GM18526 (cell line): ENCODE data around the gene TRPV5.

ENCODE experiments used
- POLR2A ChIP-seq: IDR thresholded peaks from 3 replicates; pipeline ENCODE4 v1.6.1; 2011; ENCODE audit not compliant: insufficient read length; ENCODE audit errors: extremely low read depth

Gene TRPV5

GRCh38 chr7:142925413-142925812, 8.1 kb downstream of the TRPV5 start:
- no peak for TF ChIP-seq POLR2A

DNA sequence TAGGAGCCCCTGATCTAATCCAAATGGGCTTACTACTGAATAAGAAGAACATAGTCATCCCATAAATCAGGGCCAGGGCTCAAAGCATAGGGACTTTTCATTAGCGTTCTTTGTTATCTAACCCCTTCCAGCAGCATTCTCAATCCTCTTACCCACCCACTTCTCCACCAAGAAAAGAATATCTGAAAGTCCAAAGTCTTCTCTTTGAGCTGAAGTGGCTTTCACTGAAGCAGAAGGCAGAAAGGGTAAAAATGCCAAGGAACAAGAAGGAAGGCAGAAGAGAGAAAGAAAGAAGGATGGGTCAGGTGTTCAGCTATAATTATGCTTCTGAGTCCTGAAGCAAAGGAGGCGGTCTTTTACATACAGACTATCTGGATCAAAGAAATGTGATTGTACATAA, 10.2 kb downstream of the TRPV5 start:
- TF ChIP-seq POLR2A: no peak

DNA sequence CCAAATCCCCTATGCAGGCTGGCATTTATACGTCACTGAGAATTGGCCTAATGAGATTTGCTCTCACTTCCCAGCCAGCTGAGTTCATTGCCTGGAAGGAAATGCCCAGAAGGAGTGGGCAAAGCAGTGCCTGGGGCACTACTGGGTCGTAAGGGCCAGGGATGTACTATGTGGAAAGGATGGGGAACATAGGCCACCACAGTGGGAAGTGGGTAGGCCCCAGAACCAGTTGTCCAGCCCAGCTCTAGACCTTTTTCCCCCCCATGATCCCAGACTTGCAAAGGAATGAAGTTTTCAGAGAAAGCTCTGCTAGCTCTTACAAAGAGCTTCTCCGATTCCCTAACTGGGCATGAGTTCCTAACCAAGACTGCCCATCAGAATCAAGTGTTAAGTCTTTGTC, 13.9 kb downstream of the TRPV5 start:
- TF ChIP-seq POLR2A: no peak

- TF ChIP-seq POLR2A: no peak
These were observed 14.6 kb downstream of the TRPV5 start for GRCh38 chr7:142918901-142919300.

DNA sequence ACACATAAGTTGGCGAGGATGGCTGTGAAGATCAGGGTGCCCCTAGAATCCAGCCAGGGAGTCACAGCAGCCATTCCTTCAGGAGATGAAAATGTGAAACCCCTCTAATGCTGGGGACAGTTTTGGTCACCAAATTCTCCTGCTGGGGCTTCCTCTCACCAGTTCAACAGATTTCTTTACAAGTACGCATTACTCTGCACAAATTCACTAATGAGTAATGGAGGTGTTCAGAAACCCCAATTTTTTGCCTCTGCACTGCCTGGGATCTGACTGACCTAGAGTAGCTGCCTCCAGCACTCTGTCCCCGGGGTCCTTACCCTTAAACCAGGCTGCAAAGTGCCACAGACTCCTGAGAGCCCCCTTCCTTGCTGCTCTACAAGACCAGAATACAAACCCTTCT, 16.1 kb downstream of the TRPV5 start:
- TF ChIP-seq POLR2A: no peak

DNA sequence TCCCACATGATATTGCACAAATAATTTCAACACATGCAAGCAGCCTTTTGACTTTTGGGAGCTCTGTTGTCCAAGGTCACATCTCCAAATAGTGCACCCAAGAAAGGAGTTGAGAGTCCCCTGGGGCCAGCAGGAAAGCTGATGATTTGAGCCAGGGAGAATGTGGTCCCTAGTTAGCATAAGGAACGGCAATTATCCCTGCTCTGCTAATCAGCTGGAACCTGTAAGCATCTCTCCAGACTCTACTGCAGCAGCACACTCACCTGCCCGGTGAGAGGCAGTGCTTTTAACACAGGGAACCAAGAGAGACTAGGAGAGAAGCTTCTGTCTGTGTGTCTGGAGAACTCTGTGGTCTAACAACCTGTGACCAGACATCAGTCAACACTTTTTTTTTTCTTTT, 17.0 kb downstream of the TRPV5 start:
- no peak for TF ChIP-seq POLR2A

GRCh38 chr7:142915315-142915714, 18.2 kb downstream of the TRPV5 start:
- no peak for TF ChIP-seq POLR2A

- TF ChIP-seq POLR2A: no peak
These were observed 19.4 kb downstream of the TRPV5 start for GRCh38 chr7:142914121-142914520.

DNA sequence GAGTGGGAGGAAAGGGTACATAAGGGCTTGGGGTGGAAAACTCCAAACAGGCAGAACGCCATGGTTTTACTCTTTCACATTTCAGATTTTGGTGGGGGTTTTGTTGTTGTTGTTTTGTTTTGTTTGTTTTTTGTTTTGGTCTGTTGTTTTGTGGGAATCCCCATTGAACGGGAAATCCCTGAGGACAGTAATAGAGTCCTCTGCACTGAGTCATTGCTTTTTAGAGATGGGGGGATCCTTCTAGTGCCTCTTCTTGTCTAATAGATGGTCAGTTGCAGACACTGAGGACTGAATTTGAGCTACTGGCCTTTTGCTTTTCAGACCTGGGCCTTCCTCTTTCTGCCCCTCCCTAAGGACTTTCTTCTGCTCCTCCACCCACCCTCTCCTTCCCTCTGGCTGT, 20.0 kb downstream of the TRPV5 start:
- no peak for TF ChIP-seq POLR2A

DNA sequence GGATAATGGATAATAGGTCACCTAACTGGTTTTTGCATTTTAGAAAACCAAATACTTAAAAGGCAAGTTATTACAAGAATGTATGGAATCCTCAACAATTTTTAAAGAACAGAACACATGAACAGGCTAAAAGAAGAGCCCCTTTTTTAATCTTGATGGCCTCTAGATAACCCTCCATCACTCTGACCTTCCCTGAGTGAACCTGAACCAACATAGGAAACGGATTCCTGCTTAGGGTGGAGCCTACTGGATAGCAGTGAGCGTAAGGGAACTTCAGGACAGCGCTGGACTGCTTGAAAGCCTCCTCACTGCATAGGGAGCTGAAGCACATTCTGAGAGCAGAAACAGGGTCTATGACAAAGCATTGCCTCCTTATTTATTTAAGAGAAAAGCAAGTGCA, 20.5 kb downstream of the TRPV5 start:
- no peak for TF ChIP-seq POLR2A

DNA sequence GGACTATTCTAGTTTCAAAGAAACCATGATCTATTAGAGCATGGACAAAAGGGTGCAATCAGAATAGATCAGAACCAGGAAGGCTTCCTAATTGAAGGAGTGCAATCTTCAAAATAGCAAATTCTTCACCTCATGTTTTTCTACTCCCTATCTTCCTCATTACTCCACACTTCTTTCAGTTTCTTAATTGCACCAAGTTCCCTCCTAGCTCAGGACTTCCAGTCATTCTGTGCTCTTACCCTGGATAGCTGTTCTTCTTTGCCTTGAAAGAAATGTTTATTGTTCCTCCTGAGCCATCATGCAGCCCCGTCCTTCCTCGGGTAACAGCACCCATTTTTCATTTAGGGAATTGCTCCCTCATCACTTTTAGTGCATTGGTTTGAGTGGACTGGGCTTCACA, 23.1 kb downstream of the TRPV5 start:
- no peak for TF ChIP-seq POLR2A

GRCh38 chr7:142910031-142910433, 23.5 kb downstream of the TRPV5 start:
- no peak for TF ChIP-seq POLR2A

- TF ChIP-seq POLR2A: no peak
These were observed 24.3 kb downstream of the TRPV5 start for GRCh38 chr7:142908921-142909890.

- TF ChIP-seq POLR2A: no peak
These were observed 25.3 kb downstream of the TRPV5 start for GRCh38 chr7:142908290-142908689.

DNA sequence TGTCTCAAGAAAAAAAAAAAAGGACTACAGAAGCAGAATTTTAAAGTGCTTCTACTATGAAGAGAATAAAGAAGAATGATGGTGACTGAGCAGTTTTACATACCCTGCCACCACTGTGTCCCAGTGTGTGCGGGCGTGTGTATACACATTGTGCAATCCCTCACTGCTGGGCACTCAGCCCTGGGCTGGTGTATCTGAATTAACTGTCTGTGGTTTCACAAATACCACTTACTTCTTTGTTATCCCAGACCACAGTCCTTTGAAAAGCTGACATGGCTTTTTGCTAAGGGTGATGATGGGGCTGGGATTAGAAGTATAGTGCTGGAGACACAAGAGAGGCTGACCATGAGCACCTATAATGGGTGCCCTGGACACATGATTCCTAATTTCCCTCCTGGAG, 26.9 kb downstream of the TRPV5 start:
- no peak for TF ChIP-seq POLR2A

GRCh38 chr7:142905759-142906158, 27.8 kb downstream of the TRPV5 start:
- no peak for TF ChIP-seq POLR2A

DNA sequence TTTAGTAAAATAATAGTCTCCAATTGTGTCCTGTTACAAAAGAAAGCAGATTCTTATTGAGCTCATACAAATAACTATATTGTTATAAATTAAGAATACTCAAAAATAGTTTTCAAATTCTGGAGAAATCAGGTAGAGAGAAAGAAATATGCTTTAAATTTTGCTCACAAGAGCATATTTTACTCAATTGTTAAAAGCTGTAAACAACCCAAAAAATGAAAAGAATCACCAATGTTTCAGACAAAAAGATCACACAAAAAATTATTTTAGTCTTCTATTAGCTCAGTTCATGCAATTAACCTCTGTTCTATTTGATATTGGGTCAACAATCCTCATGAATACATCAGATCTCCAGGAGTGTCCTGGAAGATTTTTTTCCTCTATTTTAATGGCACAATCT, 29.4 kb downstream of the TRPV5 start:
- TF ChIP-seq POLR2A: no peak
